HepG2 (cell line): Measurements from ENCODE around the gene TMEM107. TPM values are rescaled to one million over a fixed set of nuclear protein-coding genes. Genes with fewer than 3 reads are reported as not detected.

Experiments
- ARNT2 ChIP-seq: sonication (generic); formaldehyde crosslinking; IDR thresholded peaks from 2 replicates; pipeline ENCODE4 v1.8.0; 2022; ENCODE audit warnings: mild to moderate bottlenecking, low read depth, missing genetic modification reagents, moderate library complexity
- DR1 ChIP-seq: sonication (generic); formaldehyde crosslinking; IDR thresholded peaks from 2 replicates; pipeline ENCODE4 v1.8.0; 2021; ENCODE audit warnings: mild to moderate bottlenecking, missing genetic modification reagents, inconsistent platforms
- ELF3 ChIP-seq: IDR thresholded peaks from 2 replicates; pipeline ENCODE4 v1.6.1; 2016; ENCODE audit warnings: missing genetic modification reagents, missing compliant biosample characterization
- FOXJ3 ChIP-seq: sonication (generic); formaldehyde crosslinking; IDR thresholded peaks from 2 replicates; pipeline ENCODE4 v1.4.0; 2020; ENCODE audit warnings: missing genetic modification reagents, mild to moderate bottlenecking, borderline replicate concordance
- GMEB2 ChIP-seq: IDR thresholded peaks from 2 replicates; pipeline ENCODE4 v1.6.1; 2016; ENCODE audit warnings: missing biosample characterization, missing genetic modification reagents, low read depth
- HES4 ChIP-seq: sonication (generic); formaldehyde crosslinking; IDR thresholded peaks from 2 replicates; pipeline ENCODE4 v1.9.0; 2021; ENCODE audit warnings: mild to moderate bottlenecking, missing genetic modification reagents, borderline replicate concordance
- IRF2 ChIP-seq: IDR thresholded peaks from 2 replicates; pipeline ENCODE4 v1.6.1; 2018; ENCODE audit warnings: missing genetic modification reagents, missing compliant biosample characterization
- MBNL3 ChIP-seq: fragments of 250-450 bp; sonication (Bioruptor Pico); conservative IDR thresholded peaks from 2 replicates; pipeline ENCODE4 v1.8.0; 2022; ENCODE audit warnings: mild to moderate bottlenecking, inconsistent platforms
- MIER3 ChIP-seq: IDR thresholded peaks from 2 replicates; pipeline ENCODE4 v1.6.1; 2016; ENCODE audit warnings: missing compliant biosample characterization, borderline replicate concordance
- RFX1 ChIP-seq: fragments of 450-650 bp; IDR thresholded peaks from 2 replicates; pipeline ENCODE4 v1.6.1; 2017
- RFX3 ChIP-seq: IDR thresholded peaks from 2 replicates; pipeline ENCODE4 v1.6.1; 2016; ENCODE audit warnings: missing biosample characterization, missing genetic modification reagents
- SRY ChIP-seq: sonication (generic); formaldehyde crosslinking; IDR thresholded peaks from 2 replicates; pipeline ENCODE4 v1.8.0; 2022; ENCODE audit warnings: mild to moderate bottlenecking, missing genetic modification reagents
- ZEB1 ChIP-seq: IDR thresholded peaks from 2 replicates; pipeline ENCODE4 v1.6.1; 2012; ENCODE audit warnings: mild to moderate bottlenecking, low read depth, inconsistent platforms; ENCODE audit not compliant: insufficient replicate concordance
- ZNF329 ChIP-seq: sonication (generic); formaldehyde crosslinking; IDR thresholded peaks from 2 replicates; pipeline ENCODE4 v1.9.0; 2021; ENCODE audit warnings: low read depth, mild to moderate bottlenecking, missing genetic modification reagents
- ZNF33A ChIP-seq: sonication (generic); formaldehyde crosslinking; IDR thresholded peaks from 2 replicates; pipeline ENCODE4 v1.5.1; 2020; ENCODE audit warnings: missing genetic modification reagents, mild to moderate bottlenecking, moderate library complexity, borderline replicate concordance
- ZNF558 ChIP-seq: sonication (generic); formaldehyde crosslinking; IDR thresholded peaks from 2 replicates; pipeline ENCODE4 v1.9.0; 2022; ENCODE audit warnings: mild to moderate bottlenecking, missing genetic modification reagents, borderline replicate concordance
- ZNF563 ChIP-seq: sonication (generic); formaldehyde crosslinking; IDR thresholded peaks from 2 replicates; pipeline ENCODE4 v1.8.0; 2022; ENCODE audit warnings: mild to moderate bottlenecking, moderate library complexity, missing genetic modification reagents
- ZNF574 ChIP-seq: sonication (generic); formaldehyde crosslinking; IDR thresholded peaks from 2 replicates; pipeline ENCODE4 v1.4.0; 2020; ENCODE audit warnings: missing genetic modification reagents
- ZNF670 ChIP-seq: sonication (generic); formaldehyde crosslinking; IDR thresholded peaks from 2 replicates; pipeline ENCODE4 v1.8.0; 2022; ENCODE audit warnings: mild to moderate bottlenecking, missing genetic modification reagents, borderline replicate concordance
- ZNF740 ChIP-seq: sonication (generic); formaldehyde crosslinking; IDR thresholded peaks from 2 replicates; pipeline ENCODE4 v1.4.0; 2020; ENCODE audit warnings: missing genetic modification reagents
- ZNF788 ChIP-seq: sonication (generic); formaldehyde crosslinking; IDR thresholded peaks from 2 replicates; pipeline ENCODE4 v1.5.0; 2020; ENCODE audit warnings: mild to moderate bottlenecking, missing genetic modification reagents, borderline replicate concordance
- ZNF841 ChIP-seq: sonication (generic); formaldehyde crosslinking; IDR thresholded peaks from 2 replicates; pipeline ENCODE4 v1.8.1; 2023; ENCODE audit warnings: missing genetic modification reagents, borderline replicate concordance
- ZSCAN9 ChIP-seq: IDR thresholded peaks from 2 replicates; pipeline ENCODE4 v1.6.1; 2016; ENCODE audit warnings: borderline replicate concordance
- polyA plus RNA-seq, 8 experiments: library from polyadenylated mRNA; depleted of rRNA in 3 of 8; stranded (reverse) in 7 of 8; unstranded in 1 of 8; fragments of >200 nt; fragmentation: Illumina TruSeq in 4 of 8; extraction: Trizol in 4 of 8; gene quantifications; 2 replicates each; pipeline versions ENCODE4 v1.2.1 to v1.2.3, GENCODE V29; 2011 to 2016; ENCODE audit warnings: low read depth in 4 of 8, missing spikeins in 1 of 8, mixed read lengths in 1 of 8; ENCODE audit not compliant: insufficient read depth in 1 of 8
- total RNA-seq, 5 experiments: library from RNA; depleted of rRNA; stranded (reverse); fragments of >200 nt; fragmentation: Illumina TruSeq; extraction: Trizol; gene quantifications; 2 replicates each; pipeline ENCODE4 v1.2.3, GENCODE V29; 2016; ENCODE audit warnings: low read depth in 1 of 5
- TF ChIP-seq, protein P1 (sequence below): sonication (generic); formaldehyde crosslinking; IDR thresholded peaks from 2 replicates; pipeline ENCODE4 v1.4.0; 2020; ENCODE audit warnings: mild to moderate bottlenecking, missing genetic modification reagents, borderline replicate concordance

The TMEM107 gene
- total and polyA plus RNA-seq, 2 of the 13 experiments (the other 11 are each of a cell fraction or from before 2014, with no cell fraction given): 7.2 to 15.3 TPM

GRCh38 chr17:8173056-8173870 is 2.9 kb downstream of the TMEM107 start (continued):
- no peak for TF ChIP-seq HES4 (CRISPR knock-in tag)
- TF ChIP-seq MBNL3: no peak; the same call in 1 of the 2 replicates
- peak; percentile 87 for TF ChIP-seq GMEB2 (CRISPR knock-in tag)
- peak; percentile 96 for TF ChIP-seq ARNT2
- TF ChIP-seq ZNF788: peak; percentile 82; the same call in 1 of the 2 replicates
- TF ChIP-seq SRY (CRISPR knock-in tag): no peak; the same call in 1 of the 2 replicates
- peak; percentile 99 for TF ChIP-seq IRF2 (CRISPR knock-in tag)
- no peak for TF ChIP-seq ZNF563 (CRISPR knock-in tag)
- peak; percentile 99 for TF ChIP-seq ZSCAN9
- peak; percentile 93 for TF ChIP-seq ZEB1
- TF ChIP-seq ZNF558 (CRISPR knock-in tag): no peak
- TF ChIP-seq, protein P1, sequence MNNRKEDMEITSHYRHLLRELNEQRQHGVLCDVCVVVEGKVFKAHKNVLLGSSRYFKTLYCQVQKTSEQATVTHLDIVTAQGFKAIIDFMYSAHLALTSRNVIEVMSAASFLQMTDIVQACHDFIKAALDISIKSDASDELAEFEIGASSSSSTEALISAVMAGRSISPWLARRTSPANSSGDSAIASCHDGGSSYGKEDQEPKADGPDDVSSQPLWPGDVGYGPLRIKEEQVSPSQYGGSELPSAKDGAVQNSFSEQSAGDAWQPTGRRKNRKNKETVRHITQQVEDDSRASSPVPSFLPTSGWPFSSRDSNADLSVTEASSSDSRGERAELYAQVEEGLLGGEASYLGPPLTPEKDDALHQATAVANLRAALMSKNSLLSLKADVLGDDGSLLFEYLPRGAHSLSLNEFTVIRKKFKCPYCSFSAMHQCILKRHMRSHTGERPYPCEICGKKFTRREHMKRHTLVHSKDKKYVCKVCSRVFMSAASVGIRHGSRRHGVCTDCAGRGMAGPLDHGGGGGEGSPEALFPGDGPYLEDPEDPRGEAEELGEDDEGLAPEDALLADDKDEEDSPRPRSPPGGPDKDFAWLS: no peak
- TF ChIP-seq ZNF841 (CRISPR knock-in tag): peak; percentile 91
- TF ChIP-seq RFX1: no peak
- TF ChIP-seq FOXJ3 (CRISPR knock-in tag): peak; percentile 93
- TF ChIP-seq DR1 (CRISPR knock-in tag): peak; percentile 98
- peak; percentile 54; the same call in 1 of the 2 replicates for TF ChIP-seq RFX3 (CRISPR knock-in tag)
- peak; percentile 98 for TF ChIP-seq MIER3 (CRISPR knock-in tag)
- TF ChIP-seq ZNF740 (CRISPR knock-in tag): peak; percentile 84
- no peak for TF ChIP-seq ZNF329 (CRISPR knock-in tag)
- TF ChIP-seq ELF3: peak; percentile 93
- no peak for TF ChIP-seq ZNF33A (CRISPR knock-in tag)
- peak; percentile 87 for TF ChIP-seq ZNF574 (CRISPR knock-in tag)
- peak; percentile 57; the same call in 1 of the 2 replicates for TF ChIP-seq ZNF670
